H9 (cell line): ENCODE results near the gene FAM240A. TPM values are rescaled to one million over a fixed set of nuclear protein-coding genes. Genes with fewer than 3 reads are reported as not detected.

Experiments
- DNase-seq: peaks from one replicate; pipeline ENCODE4 v3.0.0-alpha.2; 2017
- H2AFZ ChIP-seq: one replicate; pipeline ENCODE4 v1.6.1; 2013; ENCODE audit warnings: mild to moderate bottlenecking, low read length, control low read depth, moderate library complexity
- H2AK5ac ChIP-seq: 2 replicates; pipeline ENCODE4 v1.6.1; 2013; ENCODE audit warnings: low read length, control low read depth, mixed read lengths; ENCODE audit not compliant: insufficient read length
- H2BK120ac ChIP-seq: one replicate; pipeline ENCODE4 v1.6.1; 2013; ENCODE audit warnings: low read depth, mild to moderate bottlenecking, low read length, control low read depth, inconsistent platforms; ENCODE audit not compliant: poor library complexity, severe bottlenecking
- H2BK12ac ChIP-seq: 2 replicates; pipeline ENCODE4 v1.6.1; 2013; ENCODE audit warnings: low read length, control low read depth, mixed read lengths, low read depth; ENCODE audit not compliant: insufficient read length
- H2BK15ac ChIP-seq: 2 replicates; pipeline ENCODE4 v1.6.1; 2013; ENCODE audit warnings: low read depth, low read length, control low read depth
- H2BK20ac ChIP-seq: one replicate; pipeline ENCODE4 v1.6.1; 2013; ENCODE audit warnings: low read depth, mild to moderate bottlenecking, low read length, control low read depth, inconsistent platforms; ENCODE audit not compliant: poor library complexity, severe bottlenecking
- H2BK5ac ChIP-seq: 2 replicates; pipeline ENCODE4 v1.6.1; 2013; ENCODE audit warnings: low read length, control low read depth, mixed read lengths; ENCODE audit not compliant: insufficient read length
- H3K14ac ChIP-seq: 2 replicates; pipeline ENCODE4 v1.6.1; 2013; ENCODE audit warnings: low read length, control low read depth; ENCODE audit not compliant: insufficient read depth
- H3K18ac ChIP-seq: 2 replicates; pipeline ENCODE4 v1.6.1; 2013; ENCODE audit warnings: low read depth, mild to moderate bottlenecking, mixed read lengths, low read length, control low read depth; ENCODE audit not compliant: insufficient read length
- H3K23ac ChIP-seq: 2 replicates; pipeline ENCODE4 v1.6.1; 2013; ENCODE audit warnings: low read length, control low read depth, mixed read lengths, low read depth; ENCODE audit not compliant: insufficient read length
- H3K23me2 ChIP-seq: 2 replicates; pipeline ENCODE4 v1.6.1; 2013; ENCODE audit warnings: low read depth, mild to moderate bottlenecking, mixed read lengths, low read length, control low read depth; ENCODE audit not compliant: insufficient read length, poor library complexity, severe bottlenecking
- H3K27ac ChIP-seq: 2 replicates; pipeline ENCODE4 v1.5.1; 2013; ENCODE audit warnings: low read length, control low read depth, mixed read lengths, low read depth; ENCODE audit not compliant: insufficient read length
- H3K27me3 ChIP-seq: 2 replicates; pipeline ENCODE4 v1.6.1; 2013; ENCODE audit warnings: low read length, control low read depth, inconsistent platforms; ENCODE audit not compliant: insufficient read depth
- H3K4ac ChIP-seq: 2 replicates; pipeline ENCODE4 v1.6.1; 2013; ENCODE audit warnings: low read depth, mild to moderate bottlenecking, control low read depth, inconsistent platforms, low read length, moderate library complexity
- H3K4me1 ChIP-seq: 2 replicates; pipeline ENCODE4 v1.6.1; 2013; ENCODE audit warnings: low read length, control low read depth, inconsistent platforms; ENCODE audit not compliant: insufficient read depth
- H3K4me2 ChIP-seq: 2 replicates; pipeline ENCODE4 v1.6.1; 2013; ENCODE audit warnings: low read length, control low read depth, mixed read lengths; ENCODE audit not compliant: insufficient read length, insufficient read depth
- H3K56ac ChIP-seq: 2 replicates; pipeline ENCODE4 v1.6.1; 2013; ENCODE audit warnings: low read depth, mild to moderate bottlenecking, mixed read lengths, low read length, control low read depth; ENCODE audit not compliant: insufficient read length
- H3K79me1 ChIP-seq: 2 replicates; pipeline ENCODE4 v1.6.1; 2013; ENCODE audit warnings: low read depth, mild to moderate bottlenecking, moderate library complexity, low read length, control low read depth, inconsistent platforms; ENCODE audit not compliant: insufficient read depth, poor library complexity, severe bottlenecking
- H3K79me2 ChIP-seq: 2 replicates; pipeline ENCODE4 v1.6.1; 2013; ENCODE audit warnings: low read length, control low read depth, inconsistent platforms; ENCODE audit not compliant: insufficient read depth
- H3K9ac ChIP-seq: 2 replicates; pipeline ENCODE4 v1.6.1; 2013; ENCODE audit warnings: low read length, control low read depth, mixed read lengths; ENCODE audit not compliant: insufficient read length; ENCODE audit errors: extremely low read depth
- H3K9me3 ChIP-seq: one replicate; pipeline ENCODE4 v1.6.1; 2013; ENCODE audit warnings: low read depth, low read length, inconsistent platforms; ENCODE audit not compliant: control insufficient read depth
- H3T11ph ChIP-seq: one replicate; pipeline ENCODE4 v1.6.1; 2013; ENCODE audit warnings: mild to moderate bottlenecking, low read length, control low read depth, inconsistent platforms
- H4K20me1 ChIP-seq: one replicate; pipeline ENCODE4 v1.6.1; 2013; ENCODE audit not compliant: control insufficient read depth, insufficient read length, insufficient read depth
- H4K5ac ChIP-seq: 2 replicates; pipeline ENCODE4 v1.6.1; 2013; ENCODE audit warnings: low read depth, mild to moderate bottlenecking, mixed read lengths, low read length, control low read depth; ENCODE audit not compliant: insufficient read length
- H4K8ac ChIP-seq: replicated peaks from 2 replicates; pipeline ENCODE4 v1.6.1; 2013; ENCODE audit warnings: low read length, control low read depth, mixed read lengths, low read depth; ENCODE audit not compliant: insufficient read length
- H4K91ac ChIP-seq: 2 replicates; pipeline ENCODE4 v1.6.1; 2013; ENCODE audit warnings: low read depth, mild to moderate bottlenecking, moderate library complexity, mixed read lengths, low read length, control low read depth; ENCODE audit not compliant: insufficient read length
- H3K27ac Mint-ChIP-seq, 3 experiments: 2 replicates in 2 of 3; 3 replicates in 1 of 3; pipeline ENCODE4 v1.8.0; 2020 to 2021; ENCODE audit warnings: mixed read lengths in 3 of 3, mild to moderate bottlenecking in 1 of 3, moderate library complexity in 1 of 3
- H3K27me3 Mint-ChIP-seq: 2 replicates; pipeline ENCODE4 v1.8.0; 2021; ENCODE audit warnings: low read depth, mild to moderate bottlenecking, moderate library complexity, mixed read lengths
- H3K36me3 Mint-ChIP-seq, 3 experiments: 2 replicates in 2 of 3; 3 replicates in 1 of 3; pipeline ENCODE4 v1.8.0; 2020 to 2021; ENCODE audit warnings: low read depth in 3 of 3, mixed read lengths in 3 of 3; ENCODE audit not compliant: insufficient read depth in 1 of 3
- H3K4me1 Mint-ChIP-seq, 2 experiments: 2 replicates each; pipeline ENCODE4 v1.8.0; 2020; ENCODE audit warnings: mixed read lengths in 2 of 2
- H3K4me3 Mint-ChIP-seq, 2 experiments: 2 replicates in 1 of 2; 3 replicates in 1 of 2; pipeline ENCODE4 v1.8.0; 2020 to 2021; ENCODE audit warnings: mild to moderate bottlenecking in 2 of 2, mixed read lengths in 2 of 2, moderate library complexity in 1 of 2
- H3K9me3 Mint-ChIP-seq, 2 experiments: 2 replicates in 1 of 2; 3 replicates in 1 of 2; pipeline ENCODE4 v1.8.0; 2020; ENCODE audit warnings: mild to moderate bottlenecking in 2 of 2, mixed read lengths in 2 of 2, moderate library complexity in 1 of 2
- WGBS: extraction: QIAGEN DNeasy Blood & Tissue Kit; methylation state at CpG from one replicate; pipeline ENCODE4 v1.1.7; 2013; ENCODE audit warnings: missing lambda C conversion rate, low lambda C conversion rate, mixed read lengths; ENCODE audit not compliant: insufficient read length; ENCODE audit errors: extremely low coverage; 5-methylcytosine and 5-hydroxymethylcytosine counted together
- total RNA-seq: library from RNA; stranded (reverse); gene quantifications from 2 replicates; pipeline ENCODE4 v1.2.1, GENCODE V29; 2021
- TF ChIP-seq, protein P1 (sequence below): fragments of 200-600 bp; sonication (generic); conservative IDR thresholded peaks from 3 replicates; pipeline ENCODE4 v1.8.0; 2021; ENCODE audit warnings: antibody characterized with exemption, mild to moderate bottlenecking

Gene FAM240A
- total RNA-seq, 1 experiment from 2014 or later: 0.11 TPM

DNA sequence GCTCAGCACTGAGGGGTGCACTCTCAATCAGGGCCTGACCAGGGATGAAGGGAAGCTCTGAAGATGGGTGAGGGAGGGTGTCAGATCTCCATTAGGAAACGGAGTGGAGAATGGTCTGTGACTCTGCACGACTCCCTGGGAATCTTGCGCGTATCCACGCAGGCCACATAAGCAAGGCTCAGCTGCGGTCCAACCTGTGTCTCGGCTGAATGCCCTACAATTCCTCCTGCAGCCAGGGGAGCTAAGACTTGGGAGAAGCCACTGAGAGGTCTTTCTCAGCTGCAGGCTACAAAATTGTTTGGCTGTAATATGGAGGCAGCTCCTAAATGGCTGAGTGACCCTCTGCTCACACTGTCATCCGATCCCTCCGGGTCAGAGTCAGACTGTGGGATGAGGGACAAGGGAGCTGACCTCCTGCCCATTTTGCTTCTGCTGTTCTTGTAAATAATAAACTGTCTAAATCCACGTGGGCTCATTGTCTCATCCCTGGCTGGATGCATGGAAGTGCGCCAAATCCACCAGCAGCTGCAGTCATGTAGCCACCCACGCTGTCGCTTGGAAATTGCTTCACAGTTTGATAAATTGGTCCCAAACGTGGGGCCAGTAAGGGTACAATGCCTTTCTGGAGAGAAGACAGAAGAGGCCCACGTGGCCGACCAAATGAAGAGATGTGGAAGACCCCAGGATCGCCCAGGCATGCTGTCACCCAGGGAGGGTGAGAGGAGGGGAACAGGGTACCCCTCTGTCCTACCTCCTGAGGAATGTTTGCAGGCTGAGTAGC is 50.6 kb downstream of the FAM240A start:
- Histone ChIP-seq H4K5ac (no peak overlapping the region), H2BK12ac (no peak overlapping the region), H3K18ac (no peak overlapping the region), H2BK120ac (no peak overlapping the region), H2BK5ac (no peak overlapping the region), H3K4me1 (peaks cover 11% of the 10 kb centered on the region; the same call in 1 of the 2 replicates), H3K27me3 (no peaks in the 10 kb centered on the region), H4K20me1 (no peaks in the 10 kb centered on the region), H3K14ac (peak overlapping the region; percentile 23; the same call in 1 of the 2 replicates), H3K23me2 (no peaks in the 10 kb centered on the region), H2BK20ac (no peak overlapping the region), H3T11ph (no peak overlapping the region), H3K9me3 (no peaks in the 10 kb centered on the region), H4K8ac (no peak overlapping the region), H2AFZ (no peak overlapping the region), H3K4me2 (no peak overlapping the region), H3K23ac (no peak overlapping the region), H3K56ac (no peak overlapping the region), H4K91ac (no peak overlapping the region), H3K9ac (no peak overlapping the region), H3K27ac (no peak overlapping the region), H3K79me2 (no peaks in the 10 kb centered on the region), H2BK15ac (no peak overlapping the region), H2AK5ac (no peak overlapping the region), H3K4ac (no peak overlapping the region), H3K79me1 (no peaks in the 10 kb centered on the region)
- Mint-ChIP-seq H3K9me3 (no peaks in the 10 kb centered on the region), H3K27me3 (peaks cover 6% of the 10 kb centered on the region), H3K27ac (peak overlapping the region in 1 of 3 experiments; percentile 32; a peak in 2 of 7 replicates), H3K4me1 (peaks cover 55 to 56% of the 10 kb centered on the region in 2 experiments), H3K4me3 (peak overlapping the region in 1 of 2 experiments; percentile 28; a peak in 1 of 5 replicates), H3K36me3 (no peaks in the 10 kb centered on the region)
- WGBS: no CpG with 5 or more reads among the region's 17 CpGs
- DNase-seq: no peak
- TF ChIP-seq, protein P1, sequence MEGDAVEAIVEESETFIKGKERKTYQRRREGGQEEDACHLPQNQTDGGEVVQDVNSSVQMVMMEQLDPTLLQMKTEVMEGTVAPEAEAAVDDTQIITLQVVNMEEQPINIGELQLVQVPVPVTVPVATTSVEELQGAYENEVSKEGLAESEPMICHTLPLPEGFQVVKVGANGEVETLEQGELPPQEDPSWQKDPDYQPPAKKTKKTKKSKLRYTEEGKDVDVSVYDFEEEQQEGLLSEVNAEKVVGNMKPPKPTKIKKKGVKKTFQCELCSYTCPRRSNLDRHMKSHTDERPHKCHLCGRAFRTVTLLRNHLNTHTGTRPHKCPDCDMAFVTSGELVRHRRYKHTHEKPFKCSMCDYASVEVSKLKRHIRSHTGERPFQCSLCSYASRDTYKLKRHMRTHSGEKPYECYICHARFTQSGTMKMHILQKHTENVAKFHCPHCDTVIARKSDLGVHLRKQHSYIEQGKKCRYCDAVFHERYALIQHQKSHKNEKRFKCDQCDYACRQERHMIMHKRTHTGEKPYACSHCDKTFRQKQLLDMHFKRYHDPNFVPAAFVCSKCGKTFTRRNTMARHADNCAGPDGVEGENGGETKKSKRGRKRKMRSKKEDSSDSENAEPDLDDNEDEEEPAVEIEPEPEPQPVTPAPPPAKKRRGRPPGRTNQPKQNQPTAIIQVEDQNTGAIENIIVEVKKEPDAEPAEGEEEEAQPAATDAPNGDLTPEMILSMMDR: no peak
